SK-N-MC (cell line): ENCODE results near the gene CHST7.

Experiments
- EZH2 ChIP-seq: fragments of 200-600 bp; sonication (generic); IDR thresholded peaks from one replicate; pipeline ENCODE4 v1.6.1; 2017; ENCODE audit warnings: antibody characterized with exemption
- POLR2AphosphoS5 ChIP-seq: IDR thresholded peaks from 2 replicates; pipeline ENCODE4 v1.6.1; 2012; ENCODE audit warnings: mild to moderate bottlenecking, low read depth, low read length, borderline replicate concordance

DNA sequence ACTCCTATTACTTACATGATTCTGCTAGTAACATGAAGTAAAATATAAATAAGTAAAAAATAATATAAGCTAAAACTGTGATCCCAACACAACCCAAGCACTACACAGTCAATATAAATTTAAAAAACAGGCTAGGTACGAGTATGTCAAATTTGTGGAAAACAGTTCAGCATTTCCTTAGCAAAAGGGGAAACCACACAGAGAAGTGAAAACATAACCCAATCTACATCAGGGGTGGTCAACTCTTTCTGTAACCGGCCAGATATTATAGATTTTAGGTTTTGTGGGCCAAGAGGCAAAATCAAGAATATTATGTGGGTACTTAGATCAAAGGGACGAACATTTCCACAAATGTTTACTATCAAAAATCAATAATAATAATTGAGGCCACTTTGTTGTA lies 70.1 kb downstream of the CHST7 start:
- no peak for TF ChIP-seq EZH2
- TF ChIP-seq POLR2AphosphoS5 = no peak
